Measurements from ENCODE around the gene PRR7. TPM values are rescaled to one million over a fixed set of nuclear protein-coding genes. Genes with fewer than 3 reads are reported as not detected.

PRR7 gene
- total and polyA plus RNA-seq, 2 of the 13 experiments (the other 11 are each of a cell fraction or from before 2014, with no cell fraction given) = 4.8 to 5.0 TPM

GRCh38 chr5:177497292-177498012 lies 50.8 kb downstream of the PRR7 start, which contains the start of gene PDLIM7 (continued):
- TF ChIP-seq FOXP4 (CRISPR knock-in tag; IDR thresholded peaks at IDR 0.05) = 0 out of 2 replicates have a peak, but pooled peaks have one; percentile 19
- no peak for TF ChIP-seq POLR2AphosphoS2 (IDR thresholded peaks at IDR 0.05; ENCODE audit: low read depth, low read length)
- no peak for TF ChIP-seq NFKBIZ (CRISPR knock-in tag; IDR thresholded peaks at IDR 0.05)
- TF ChIP-seq ZNF367 (CRISPR knock-in tag; IDR thresholded peaks at IDR 0.05; ENCODE audit: borderline replicate concordance) = no peak
- no peak for TF ChIP-seq ZSCAN29 (CRISPR knock-in tag; conservative IDR thresholded peaks at IDR 0.05)
- peak; percentile 49; the same call in 1 of the 2 replicates for TF ChIP-seq ZNF143 (CRISPR knock-in tag; IDR thresholded peaks at IDR 0.05)
- no peak for TF ChIP-seq PITX1 (CRISPR knock-in tag; IDR thresholded peaks at IDR 0.05)
- TF ChIP-seq MTA1 (CRISPR knock-in tag; IDR thresholded peaks at IDR 0.05; ENCODE audit: borderline replicate concordance) = no peak
- no peak; the same call in 1 of the 2 replicates for TF ChIP-seq ZNF580 (CRISPR knock-in tag; IDR thresholded peaks at IDR 0.05; ENCODE audit: borderline replicate concordance, low read depth)
- TF ChIP-seq ZNF543 (CRISPR knock-in tag; IDR thresholded peaks at IDR 0.05) = no peak
- TF ChIP-seq ZNF569 (CRISPR knock-in tag; IDR thresholded peaks at IDR 0.05; ENCODE audit: borderline replicate concordance) = no peak
- peak; percentile 59; the same call in 1 of the 2 replicates for TF ChIP-seq MAX (IDR thresholded peaks at IDR 0.05)
- TF ChIP-seq ATAD3A (CRISPR knock-in tag; IDR thresholded peaks at IDR 0.05) = no peak
- TF ChIP-seq ZNF468 (CRISPR knock-in tag; IDR thresholded peaks at IDR 0.05) = no peak
- TF ChIP-seq KLF11 (CRISPR knock-in tag; IDR thresholded peaks at IDR 0.05) = no peak
- 0 out of 2 replicates have a peak, but pooled peaks have one; percentile 6 for TF ChIP-seq E2F2 (CRISPR knock-in tag; IDR thresholded peaks at IDR 0.05; ENCODE audit: borderline replicate concordance)
- no peak for TF ChIP-seq ZNF20 (CRISPR knock-in tag; IDR thresholded peaks at IDR 0.05)
- peak; percentile 64 for TF ChIP-seq PATZ1 (CRISPR knock-in tag; IDR thresholded peaks at IDR 0.05)
- no peak for TF ChIP-seq SNRNP70 (IDR thresholded peaks at IDR 0.05; ENCODE audit: low read depth, low read length)
- TF ChIP-seq ZNF709 (CRISPR knock-in tag; IDR thresholded peaks at IDR 0.05) = peak; percentile 77
- no peak for TF ChIP-seq ZNF878 (CRISPR knock-in tag; IDR thresholded peaks at IDR 0.05)
- no peak for TF ChIP-seq HMG20B (CRISPR knock-in tag; conservative IDR thresholded peaks at IDR 0.05)
- no peak for TF ChIP-seq MIXL1 (CRISPR knock-in tag; IDR thresholded peaks at IDR 0.05)
- TF ChIP-seq ETS1 (CRISPR knock-in tag; IDR thresholded peaks at IDR 0.05) = no peak
- no peak for TF ChIP-seq RFX1 (IDR thresholded peaks at IDR 0.05)

Measured in HepG2 (cell line).